Adrenal gland (tissue), 19 donors: ENCODE results near the gene CALML4. TPM values are rescaled to one million over a fixed set of nuclear protein-coding genes. Genes with fewer than 3 reads are reported as not detected.
A peak's percentile ranks its signal among the peaks of the same experiment; 100 is the strongest.

Source experiments
- DNase-seq, 7 donors: peaks; one replicate each; pipeline ENCODE4 v3.0.0-alpha.2; 2019 to 2020
- H3K27ac ChIP-seq, 5 donors: fragments of 200-600 bp; sonication (generic) in 4 of 5; 1 replicate in 3 of 5; 2 replicates in 2 of 5; pipeline versions ENCODE4 v1.5.1 to v1.8.0; 2016 to 2020; ENCODE audit warnings: mild to moderate bottlenecking in 1 of 5
- H3K27me3 ChIP-seq: fragments of 200-600 bp; 2 replicates; pipeline ENCODE4 v1.8.0; 2021
- H3K36me3 ChIP-seq, 2 donors: fragments of 200-600 bp; replicated peaks in 1 of 2; 1 replicate in 1 of 2; 2 replicates in 1 of 2; pipeline versions ENCODE4 v1.5.1 to v1.8.0; 2018 to 2022
- H3K4me1 ChIP-seq, 2 donors: fragments of 200-600 bp; replicated peaks in 1 of 2; 1 replicate in 1 of 2; 2 replicates in 1 of 2; pipeline versions ENCODE4 v1.5.1 to v1.8.0; 2018 to 2021
- H3K4me3 ChIP-seq, 4 donors: fragments of 200-600 bp; sonication (generic) in 3 of 4; one replicate each; pipeline ENCODE4 v1.5.1; 2016 to 2018
- H3K9me3 ChIP-seq, 3 donors: fragments of 200-600 bp; sonication (generic) in 1 of 3; replicated peaks in 1 of 3; 1 replicate in 2 of 3; 2 replicates in 1 of 3; pipeline versions ENCODE4 v1.5.1 to v1.8.0; 2016 to 2021
- POLR2A ChIP-seq, 2 donors: fragments of 450-650 bp; IDR thresholded peaks; one replicate each; pipeline ENCODE4 v1.6.1; 2017; ENCODE audit warnings: antibody characterized with exemption in 2 of 2, mild to moderate bottlenecking in 2 of 2, moderate library complexity in 1 of 2
- WGBS, 4 donors: extraction: QIAGEN DNeasy Blood & Tissue Kit in 2 of 4; methylation state at CpG; one replicate each; pipeline versions ENCODE4 v1.1.5 to v1.1.7; 2013 to 2017; 5-methylcytosine and 5-hydroxymethylcytosine counted together
- intact Hi-C, 2 donors: fragments of 100-400 bp; cut with DNase I; formaldehyde crosslinking; loops; one replicate each; pipeline versions ENCODE4 v1.14.1 to v1.15.0; 2022 to 2023
- long read RNA-seq, 10 donors: library from polyadenylated mRNA in 3 of 10; unstranded in 2 of 10; stranded (forward) in 1 of 10; transcript quantifications; one replicate each; pipeline ENCODE4 v2.0.0 and lab custom pipeline, GENCODE V29; 2021 to 2026
- polyA plus RNA-seq, 3 donors: library from polyadenylated mRNA; stranded (reverse); fragments of 200-250 nt in 2 of 3; fragments of 350-450 nt in 1 of 3; fragmentation: Illumina TruSeq in 1 of 3; extraction: RNeasy Lipid Tissue Mini Kit (QIAGEN cat#74804) in 1 of 3; gene quantifications; one replicate each; pipeline ENCODE4 v1.2.3, GENCODE V29; 2013 to 2014
- total RNA-seq, 9 donors: library from RNA; depleted of rRNA in 4 of 9; stranded (reverse); fragments of >200 nt in 4 of 9; fragments of 120-200 nt in 1 of 9; fragmentation: NEBNext Ultra II Directional in 1 of 9; extraction: Animal tissue kit (Norgen Biotek cat#: 25700) in 1 of 9; gene quantifications; one replicate each; pipeline versions ENCODE4 v1.1.0 to v1.2.4, GENCODE V29; 2013 to 2023
- TF ChIP-seq, protein P1 (sequence below), 6 experiments: fragments of 450-650 bp in 4 of 6; fragments of 200-600 bp in 2 of 6; sonication (generic) in 1 of 6; IDR thresholded peaks; 1 replicate in 5 of 6; 2 replicates in 1 of 6; pipeline versions ENCODE4 v1.5.1 to v1.8.0; 2016 to 2021; ENCODE audit warnings: antibody characterized with exemption in 6 of 6, mild to moderate bottlenecking in 2 of 6, moderate library complexity in 1 of 6
- donor health status: healthy with polysubstance abuse.
- donor health status: Bipolar disorder and iron deficiency.
- donor health status: DM: yes; HTN: yes; CAD: no.
- donor health status: DM: no; HTN: no; CAD: no.
- donor health status: DM: no; HTN: no; CAD: no.
- donor health status: DM: yes; HTN: yes; CAD: no.

CALML4 gene, protein sequence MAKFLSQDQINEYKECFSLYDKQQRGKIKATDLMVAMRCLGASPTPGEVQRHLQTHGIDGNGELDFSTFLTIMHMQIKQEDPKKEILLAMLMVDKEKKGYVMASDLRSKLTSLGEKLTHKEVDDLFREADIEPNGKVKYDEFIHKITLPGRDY
- total RNA-seq, result 1 to 10 TPM; 3.3 to 8.4 (median 6.3) TPM
- 10 to 100 TPM in 2 of 3 donors, 1 to 10 TPM in 1; 8.6 to 25.1 (median 18.0) TPM for polyA plus RNA-seq
- long read RNA-seq, donor 1, result 0 reads
- long read RNA-seq, donor 2, partial matches to known transcripts, result 0 of 4 reads
- long read RNA-seq, donor 2, other reads (novel, unspliced or antisense), result 0 of 4 reads
- long read RNA-seq, donor 3, result 0 reads
- long read RNA-seq, donor 4, full-length matches to known transcripts, result 10 of 13 reads
- long read RNA-seq, donor 4, partial matches to known transcripts, result 3 of 13 reads
- long read RNA-seq, donor 4, other reads (novel, unspliced or antisense), result 0 of 13 reads
- long read RNA-seq, donor 5, full-length matches to known transcripts, result 10 of 10 reads
- long read RNA-seq, donor 5, partial matches to known transcripts, result 0 of 10 reads
- long read RNA-seq, donor 5, other reads (novel, unspliced or antisense), result 0 of 10 reads
- long read RNA-seq, donor 6, transcript CALML4-206 (5 exons, 987 nt), result major isoform, 7 of 14 reads
- long read RNA-seq, donor 6, partial matches to known transcripts, result 1 of 14 reads
- long read RNA-seq, donor 6, other reads (novel, unspliced or antisense), result 1 of 14 reads
- long read RNA-seq, donor 7, result 0 reads
- long read RNA-seq, donor 8, result 0 reads
- long read RNA-seq, donor 9, partial matches to known transcripts, result 0 of 1 reads
- long read RNA-seq, donor 9, other reads (novel, unspliced or antisense), result 0 of 1 reads
- long read RNA-seq, donor 10, partial matches to known transcripts, result 0 of 1 reads
- long read RNA-seq, donor 10, other reads (novel, unspliced or antisense), result 0 of 1 reads

DNA sequence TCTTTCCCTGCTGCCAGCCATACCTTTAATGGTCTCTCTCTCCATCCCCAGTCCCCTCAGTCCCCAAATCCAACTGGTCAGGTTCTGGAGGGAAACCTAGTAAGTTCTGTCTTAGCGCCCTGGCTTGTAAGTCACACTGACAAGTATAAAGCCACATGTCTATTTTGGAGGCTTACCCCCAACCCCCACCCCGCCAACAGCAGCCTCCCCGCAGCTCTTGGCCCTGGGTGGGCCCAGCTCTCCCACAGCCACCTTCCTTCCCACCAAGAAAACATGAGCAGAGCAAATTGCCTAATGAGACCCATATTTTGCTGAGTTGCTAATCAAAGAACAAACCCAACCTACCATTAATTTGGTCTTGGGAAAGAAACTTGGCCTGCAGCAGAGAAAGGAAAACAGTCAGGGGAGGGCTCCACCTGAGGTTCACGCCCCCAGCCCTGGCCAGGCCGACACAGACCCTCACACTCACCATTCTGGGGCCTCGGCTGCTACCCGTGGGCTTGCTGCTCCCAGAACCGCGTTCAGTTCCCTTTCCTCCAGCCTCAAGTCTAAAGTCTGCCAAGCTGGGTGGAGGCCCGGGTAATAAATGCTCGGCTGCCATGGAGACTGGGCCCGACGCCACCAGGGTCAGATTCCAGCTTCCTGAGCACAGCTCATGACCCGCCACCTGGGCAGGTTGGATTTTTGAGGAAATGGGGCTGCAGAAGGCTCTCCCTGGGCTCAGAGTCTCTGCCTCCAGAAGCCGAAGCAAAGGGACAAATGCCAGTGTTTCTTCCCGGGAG lies at the start of gene CALML4:
Gene CALML4 (minus strand): TSS at position 557 of the 782 bp plus-strand sequence. CDS start 85 bp downstream, at position 472.
- WGBS, 4 donors, result 30 to 58% (median 37%) methylated on average over 6 to 16 of the region's 16 CpGs
- H3K27ac ChIP-seq, result peak within 1 kb of the TSS in 2 of 5 donors; percentile 32 to 79
- TF ChIP-seq, protein P1, sequence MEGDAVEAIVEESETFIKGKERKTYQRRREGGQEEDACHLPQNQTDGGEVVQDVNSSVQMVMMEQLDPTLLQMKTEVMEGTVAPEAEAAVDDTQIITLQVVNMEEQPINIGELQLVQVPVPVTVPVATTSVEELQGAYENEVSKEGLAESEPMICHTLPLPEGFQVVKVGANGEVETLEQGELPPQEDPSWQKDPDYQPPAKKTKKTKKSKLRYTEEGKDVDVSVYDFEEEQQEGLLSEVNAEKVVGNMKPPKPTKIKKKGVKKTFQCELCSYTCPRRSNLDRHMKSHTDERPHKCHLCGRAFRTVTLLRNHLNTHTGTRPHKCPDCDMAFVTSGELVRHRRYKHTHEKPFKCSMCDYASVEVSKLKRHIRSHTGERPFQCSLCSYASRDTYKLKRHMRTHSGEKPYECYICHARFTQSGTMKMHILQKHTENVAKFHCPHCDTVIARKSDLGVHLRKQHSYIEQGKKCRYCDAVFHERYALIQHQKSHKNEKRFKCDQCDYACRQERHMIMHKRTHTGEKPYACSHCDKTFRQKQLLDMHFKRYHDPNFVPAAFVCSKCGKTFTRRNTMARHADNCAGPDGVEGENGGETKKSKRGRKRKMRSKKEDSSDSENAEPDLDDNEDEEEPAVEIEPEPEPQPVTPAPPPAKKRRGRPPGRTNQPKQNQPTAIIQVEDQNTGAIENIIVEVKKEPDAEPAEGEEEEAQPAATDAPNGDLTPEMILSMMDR (IDR thresholded peaks at IDR 0.05), result no peak
- TF ChIP-seq POLR2A (IDR thresholded peaks at IDR 0.05), result peak in 1 of 2 donors; percentile 37
- intact Hi-C loops, result loop anchor here (5.0 kb wide), 1 partner anchor 343 kb away; no protein-coding TSS in a partner anchor
- H3K4me1 ChIP-seq, result peaks cover 21 to 34% of the 10 kb centered on the region in 2 donors
- peak within 1 kb of the TSS in 1 of 4 donors; percentile 1 for H3K4me3 ChIP-seq
- H3K36me3 ChIP-seq, result no peaks in the 10 kb centered on the region
- H3K27me3 ChIP-seq, result no peaks in the 10 kb centered on the region
- DNase-seq, result peak; percentile 66 to 84 (median 81)
- no peaks in the 10 kb centered on the region for H3K9me3 ChIP-seq

DNA sequence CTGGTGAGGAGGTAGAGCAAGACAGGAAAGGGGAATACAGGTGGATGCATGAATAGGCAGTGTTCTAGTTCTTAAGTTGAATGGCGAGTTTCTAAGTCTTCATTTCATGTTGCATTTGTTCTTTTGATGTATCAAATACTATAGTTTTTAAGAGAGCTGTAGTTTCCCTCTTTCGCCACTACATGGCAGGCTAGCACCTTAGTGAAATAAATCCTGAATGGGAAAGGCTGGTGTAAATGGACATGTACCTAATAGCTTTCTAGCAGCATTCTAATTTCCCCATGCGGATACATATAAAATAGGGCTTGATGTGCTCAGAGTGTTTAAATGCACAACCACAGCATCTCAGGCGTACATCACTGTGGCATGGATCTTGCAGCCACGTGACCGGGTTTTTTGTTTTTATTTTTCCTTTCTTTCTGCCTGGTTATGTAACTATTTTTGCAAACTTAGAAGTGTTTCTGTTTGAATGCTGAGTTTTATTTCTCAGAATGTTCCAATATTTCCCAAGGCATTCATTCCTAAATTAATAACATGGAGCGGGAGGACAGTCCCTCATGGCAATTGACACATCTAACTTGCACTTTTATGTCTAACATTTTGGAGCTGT lies 47.9 kb upstream of the CALML4 start:
- 13 to 19% (median 15%) methylated on average over 7 of the region's 7 CpGs for WGBS, 4 donors
- no peak overlapping the region for H3K27ac ChIP-seq
- no peaks in the 10 kb centered on the region for H3K36me3 ChIP-seq
- H3K4me3 ChIP-seq, result peak overlapping the region in 1 of 4 donors; percentile 4
- no peaks in the 10 kb centered on the region for H3K27me3 ChIP-seq
- peaks cover 3 to 5% of the 10 kb centered on the region in 2 donors for H3K4me1 ChIP-seq
- TF ChIP-seq POLR2A (IDR thresholded peaks at IDR 0.05), result no peak
- TF ChIP-seq, protein P1 (IDR thresholded peaks at IDR 0.05), result peak; percentile 78 to 94 (median 90)
- H3K9me3 ChIP-seq, result no peaks in the 10 kb centered on the region
- intact Hi-C loops, result loop anchor here (5.0 to 10.0 kb wide), 3 partner anchors 49 to 422 kb away; no protein-coding TSS in a partner anchor
- peak in 4 of 7 donors; percentile 48 to 72 (median 64) for DNase-seq

DNA sequence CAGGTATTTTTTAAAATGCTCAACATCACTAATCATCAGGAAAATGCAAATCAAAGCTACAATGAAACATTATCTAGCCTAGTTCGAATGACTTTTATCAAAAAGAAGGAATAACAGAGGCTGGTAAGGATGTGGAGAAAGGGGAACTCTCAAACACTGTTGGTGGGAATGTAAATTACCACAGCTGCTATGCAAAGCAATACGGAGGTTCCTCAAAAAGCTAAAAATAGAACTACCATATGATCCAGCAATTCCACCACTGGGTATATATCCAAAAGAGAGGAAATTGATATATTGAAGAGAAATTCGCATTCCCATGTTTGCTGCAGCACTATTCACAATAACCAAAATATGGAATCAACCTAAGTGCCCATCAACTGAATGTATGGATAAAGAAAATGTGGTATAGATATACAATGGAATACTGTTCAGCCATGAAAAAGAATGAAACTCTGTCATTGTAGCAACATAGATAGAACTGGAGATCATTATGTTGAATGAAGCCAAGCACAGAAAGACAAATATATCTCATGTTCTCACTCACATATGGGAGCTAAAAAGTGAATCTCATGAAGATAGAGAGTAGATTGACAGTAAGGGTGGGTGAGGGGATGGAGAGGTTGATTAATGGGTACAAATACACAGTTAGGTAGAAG lies 44.1 kb upstream of the CALML4 start:
- TF ChIP-seq POLR2A (IDR thresholded peaks at IDR 0.05), result no peak
- TF ChIP-seq, protein P1 (IDR thresholded peaks at IDR 0.05), result no peak
- 66 to 76% (median 74%) methylated on average over 3 of the region's 3 CpGs for WGBS, 4 donors

More for the DNA sequence above, 44.1 kb upstream of the CALML4 start:
- Histone ChIP-seq H3K27ac (no peak overlapping the region), H3K4me1 (no peaks in the 10 kb centered on the region), H3K9me3 (peaks cover 0 to 5% (median 0%) of the 10 kb centered on the region in 3 donors), H3K27me3 (no peaks in the 10 kb centered on the region), H3K36me3 (no peaks in the 10 kb centered on the region), H3K4me3 (no peak overlapping the region)
- intact Hi-C loops, result no loop called here
- DNase-seq, result no peak
